HG02852 (cell line): ENCODE measurements around the gene GSTO1.

Experiments used
- ATAC-seq: cut with Tn5 transposase; IDR thresholded peaks from one replicate; pipeline ENCODE4 v1.9.1; 2021; ENCODE audit warnings: mild to moderate bottlenecking, moderate library complexity; ENCODE audit not compliant: unreplicated experiment

The GSTO1 gene

GRCh38 chr10:104274762-104275721 lies 20.4 kb downstream of the GSTO1 start:
- peak; percentile 81 for ATAC-seq

GRCh38 chr10:104276192-104276591 lies 21.5 kb downstream of the GSTO1 start:
- ATAC-seq = no peak

GRCh38 chr10:104277785-104278184 lies 23.1 kb downstream of the GSTO1 start:
- ATAC-seq = no peak

GRCh38 chr10:104279550-104280259 lies 25.0 kb downstream of the GSTO1 start:
- ATAC-seq = no peak

GRCh38 chr10:104281694-104282093 lies 27.0 kb downstream of the GSTO1 start:
- ATAC-seq = no peak

GRCh38 chr10:104284846-104285245 lies 30.2 kb downstream of the GSTO1 start:
- ATAC-seq = no peak

GRCh38 chr10:104286939-104287338 lies 32.2 kb downstream of the GSTO1 start:
- no peak for ATAC-seq

GRCh38 chr10:104288355-104288754 lies 33.7 kb downstream of the GSTO1 start:
- no peak for ATAC-seq

GRCh38 chr10:104291439-104291951 lies 36.8 kb downstream of the GSTO1 start:
- peak; percentile 97 for ATAC-seq

- no peak for ATAC-seq
These were observed 38.3 kb downstream of the GSTO1 start for GRCh38 chr10:104293011-104293410.

- no peak for ATAC-seq
These were observed 39.2 kb downstream of the GSTO1 start for GRCh38 chr10:104293781-104294321.

- ATAC-seq = no peak
These were observed 42.2 kb downstream of the GSTO1 start for GRCh38 chr10:104296687-104297436.

- ATAC-seq = no peak
These were observed 43.3 kb downstream of the GSTO1 start for GRCh38 chr10:104297697-104298660.

- ATAC-seq = no peak
These were observed 44.6 kb downstream of the GSTO1 start for GRCh38 chr10:104299031-104299904.

GRCh38 chr10:104300002-104300735 lies 45.5 kb downstream of the GSTO1 start:
- ATAC-seq = no peak

GRCh38 chr10:104300736-104301292 lies 46.1 kb downstream of the GSTO1 start:
- no peak for ATAC-seq

GRCh38 chr10:104301907-104302690 lies 47.4 kb downstream of the GSTO1 start:
- ATAC-seq = no peak
